ENCODE results near the gene CATSPER3. TPM values are rescaled to one million over a fixed set of nuclear protein-coding genes. Genes with fewer than 3 reads are reported as not detected.

CATSPER3 gene
- total and polyA plus RNA-seq, 2 of the 13 experiments (the other 11 are each of a cell fraction or from before 2014, with no cell fraction given): 0.33 to 0.37 TPM

- TF ChIP-seq ZNF276 (CRISPR knock-in tag; IDR thresholded peaks at IDR 0.05; ENCODE audit: low read depth) (no peak), ZBTB37 (CRISPR knock-in tag; IDR thresholded peaks at IDR 0.05) (no peak), HNF1B (CRISPR knock-in tag; IDR thresholded peaks at IDR 0.05) (no peak), CEBPZ (IDR thresholded peaks at IDR 0.05; ENCODE audit: low read length) (no peak), KIAA2018 (CRISPR knock-in tag; IDR thresholded peaks at IDR 0.05; ENCODE audit: borderline replicate concordance) (no peak), ATF7 (IDR thresholded peaks at IDR 0.05) (no peak), ATF7 (CRISPR knock-in tag; IDR thresholded peaks at IDR 0.05) (no peak), ZNF652 (CRISPR knock-in tag; IDR thresholded peaks at IDR 0.05; ENCODE audit: borderline replicate concordance, low read depth) (no peak)
Measured at GRCh38 chr5:134958755-134959154, 9.0 kb upstream of the CATSPER3 start (continued).
